GM21825 (cell line): ENCODE results near the gene NUP155.
"Not testable (repeated sequence)": the region's sequence is repeated elsewhere in the genome, so short reads cannot be mapped to it uniquely, and the experiment has no call there.

Source experiments
- ATAC-seq: cut with Tn5 transposase; IDR thresholded peaks from one replicate; pipeline ENCODE4 v1.9.1; 2021; ENCODE audit warnings: mild to moderate bottlenecking, moderate library complexity; ENCODE audit not compliant: unreplicated experiment

The NUP155 gene

GRCh38 chr5:37283214-37283820 lies 87.6 kb downstream of the NUP155 start:
- no peak for ATAC-seq

- no peak for ATAC-seq
These were observed 95.4 kb downstream of the NUP155 start for GRCh38 chr5:37275511-37275910.

DNA sequence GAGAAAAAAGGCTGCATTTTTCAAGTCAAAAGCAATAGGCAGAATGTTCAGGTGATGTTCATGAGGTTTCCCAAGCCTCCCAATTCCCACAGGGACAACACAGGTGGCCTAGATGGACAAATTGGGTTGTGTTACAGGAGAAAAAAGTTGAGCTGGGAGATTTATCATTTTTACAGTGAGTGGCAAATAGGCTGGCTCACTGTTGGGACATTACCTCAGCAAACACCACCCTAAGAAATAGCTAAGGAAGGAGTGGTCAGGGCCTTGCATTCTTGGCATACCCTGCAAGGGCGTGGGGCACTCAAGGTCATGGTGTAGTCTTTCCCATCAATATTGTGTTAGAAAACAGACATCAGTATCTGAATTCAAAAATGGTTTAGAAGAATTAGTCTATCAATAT lies 98.4 kb downstream of the NUP155 start:
- ATAC-seq, result no peak

DNA sequence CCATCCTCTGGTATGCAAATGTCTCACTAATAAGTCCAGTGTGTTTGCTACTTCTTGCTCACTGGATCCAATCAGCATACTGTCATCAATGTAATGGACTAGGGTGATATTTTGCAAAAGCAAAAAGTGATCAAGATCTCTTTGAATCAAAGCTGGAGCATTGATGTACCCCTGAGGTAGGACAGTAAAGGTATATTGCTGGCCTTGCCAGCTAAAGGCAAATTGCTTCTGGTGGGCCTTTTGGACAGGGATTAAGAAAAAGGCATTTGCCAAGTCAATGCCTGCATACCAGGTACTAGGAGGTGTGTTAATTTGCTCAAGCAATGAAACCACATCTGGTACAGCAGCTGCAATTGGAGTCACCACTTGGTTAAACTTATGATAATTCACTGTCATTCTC lies 102.8 kb downstream of the NUP155 start:
- ATAC-seq, result not testable (repeated sequence)

DNA sequence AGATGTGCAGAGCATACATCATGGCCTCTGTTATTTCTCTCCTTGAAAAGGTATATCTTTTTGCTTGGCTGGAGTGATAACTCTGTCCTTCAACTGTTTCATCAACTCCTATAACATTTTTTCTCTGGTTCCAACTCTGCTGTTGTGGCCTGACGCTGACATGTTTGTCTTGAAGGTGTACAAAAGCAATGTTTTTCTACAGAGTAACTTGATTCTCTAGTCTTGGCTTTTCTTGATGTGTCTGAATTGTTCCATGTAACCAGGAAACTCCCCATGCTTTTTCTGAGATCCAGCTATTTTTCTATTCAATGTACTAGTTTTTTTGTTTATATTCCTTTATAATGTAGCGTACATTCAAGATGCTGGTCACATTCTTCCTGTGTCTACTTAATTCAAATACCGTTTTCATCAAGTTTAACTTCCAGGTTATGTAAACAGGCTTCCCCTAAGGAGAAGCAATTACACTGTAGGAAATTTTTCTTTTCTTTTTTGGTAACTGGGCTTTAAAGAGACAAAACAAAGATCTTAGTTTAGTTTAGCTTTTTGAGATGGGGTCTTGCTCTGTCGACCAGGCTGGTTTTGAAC lies 115.0 kb downstream of the NUP155 start:
- ATAC-seq, result no peak

GRCh38 chr5:37254581-37254980 lies 116.3 kb downstream of the NUP155 start:
- ATAC-seq, result no peak

- ATAC-seq, result no peak
These were observed 119.2 kb downstream of the NUP155 start for GRCh38 chr5:37251665-37252064.

- ATAC-seq, result no peak
These were observed 121.1 kb downstream of the NUP155 start for GRCh38 chr5:37249815-37250164.

DNA sequence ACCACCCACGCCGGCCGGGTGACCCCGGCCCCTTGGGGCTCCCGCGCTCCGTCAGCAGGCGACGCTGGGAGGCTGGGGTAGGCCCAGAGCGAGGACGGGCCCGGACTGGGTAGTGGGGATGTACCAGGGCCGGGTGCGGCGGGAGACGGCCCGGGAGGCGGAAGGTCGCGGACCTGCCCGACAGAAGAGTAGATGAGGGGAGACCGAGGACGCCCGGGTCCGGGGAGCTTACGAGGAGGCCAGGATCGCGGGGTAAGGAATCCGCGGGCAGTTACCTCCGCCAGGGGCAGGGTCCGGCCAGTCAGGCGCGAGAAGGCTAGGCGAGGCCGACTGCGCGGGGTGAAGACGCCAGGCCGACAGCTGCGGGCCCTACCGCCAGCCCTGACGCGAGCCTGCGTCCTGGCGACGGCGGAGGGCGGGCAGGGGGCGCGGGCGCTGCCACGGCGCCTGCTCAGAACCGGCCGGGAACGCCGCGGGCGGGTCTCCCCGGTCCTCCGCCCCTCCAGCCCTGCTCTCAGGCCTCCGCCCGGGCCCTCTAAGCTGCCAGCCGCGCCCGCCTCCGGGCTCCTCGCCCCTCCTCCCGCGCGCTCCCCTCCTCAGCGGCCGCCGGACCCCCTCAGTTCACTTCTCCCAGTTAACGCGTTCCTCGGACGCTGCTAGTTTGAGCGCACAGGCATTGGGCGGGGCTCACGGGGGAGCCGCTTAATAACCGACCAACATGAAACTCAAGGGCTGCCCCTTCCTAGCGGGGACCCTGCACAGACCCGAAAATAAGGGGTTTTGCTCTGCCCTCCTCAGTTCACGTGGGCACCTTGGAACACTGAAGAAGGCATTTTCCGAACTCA lies 121.7 kb downstream of the NUP155 start, which contains the start of gene CPLANE1:
Gene CPLANE1 (minus strand): TSS at position 407 of the 845 bp plus-strand sequence. CDS start 1,678 bp downstream, outside the sequence.
- peak; percentile 78 for ATAC-seq

GRCh38 chr5:37248421-37248969 lies 122.4 kb downstream of the NUP155 start:
- ATAC-seq, result no peak

DNA sequence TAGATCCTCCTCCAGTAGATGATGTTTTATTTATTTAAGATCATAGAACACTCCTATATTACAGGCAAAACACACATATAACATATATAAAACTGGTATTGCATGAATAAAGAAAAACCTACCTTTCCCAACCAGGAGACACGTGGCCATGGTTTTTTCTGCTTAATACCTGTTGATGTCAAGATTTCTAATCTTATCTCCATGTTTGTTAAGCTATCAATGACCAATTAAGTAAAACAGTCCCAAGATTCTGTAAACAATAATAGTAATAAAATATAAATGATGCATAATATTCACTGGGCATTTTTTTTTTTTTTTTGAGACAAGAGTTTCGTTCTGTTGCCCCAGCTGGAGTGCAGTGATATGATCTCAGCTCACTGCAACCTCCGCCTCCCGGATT lies 123.4 kb downstream of the NUP155 start:
- ATAC-seq, result no peak

GRCh38 chr5:37247036-37247435 lies 123.9 kb downstream of the NUP155 start:
- ATAC-seq, result no peak
